Stimulated activated CD4-positive, alpha-beta T cell treated with anti-CD3 and anti-CD28 coated beads, TNF-alpha, amount 100 ng/mL, for 48 hours (primary cell): ENCODE measurements around the gene CCNI2.
A peak's percentile ranks its signal among the peaks of the same experiment; 100 is the strongest.

Experiments
- DNase-seq, 3 donors: peaks; one replicate each; pipeline ENCODE4 v3.0.0-alpha.2; 2020; ENCODE audit warnings: low read depth in 3 of 3

Gene CCNI2

GRCh38 chr5:132746954-132747615 is at the start of gene CCNI2:
CCNI2 (plus strand) TSS chr5:132747426; CDS start chr5:132747496, 70 bp downstream.
- DNase-seq, result peak in 2 of 3 donors; percentile 29 to 50

- no peak for DNase-seq
Measured at GRCh38 chr5:132704875-132705274, 42.4 kb upstream of the CCNI2 start.

GRCh38 chr5:132708645-132709044 is 38.6 kb upstream of the CCNI2 start:
- DNase-seq, result no peak

GRCh38 chr5:132714456-132715307 is 32.5 kb upstream of the CCNI2 start:
- DNase-seq, result no peak

GRCh38 chr5:132718544-132719312 is 28.5 kb upstream of the CCNI2 start:
- DNase-seq, result no peak

GRCh38 chr5:132725745-132726144 is 21.5 kb upstream of the CCNI2 start:
- no peak for DNase-seq

GRCh38 chr5:132729896-132730295 is 17.3 kb upstream of the CCNI2 start:
- DNase-seq, result no peak

- DNase-seq, result no peak
Measured at GRCh38 chr5:132733499-132734148, 13.6 kb upstream of the CCNI2 start.

- no peak for DNase-seq
Measured at GRCh38 chr5:132734687-132735086, 12.5 kb upstream of the CCNI2 start.

GRCh38 chr5:132736853-132737833 is 10.1 kb upstream of the CCNI2 start, which contains the start of gene KIF3A:
KIF3A (minus strand) TSS chr5:132737546; CDS start chr5:132737419, 127 bp downstream.
- DNase-seq, result peak; percentile 97 to 98 (median 97)

- DNase-seq, result no peak
Measured at GRCh38 chr5:132737982-132738681, 9.1 kb upstream of the CCNI2 start.

GRCh38 chr5:132739232-132739631 is 8.0 kb upstream of the CCNI2 start:
- DNase-seq, result no peak

- DNase-seq, result no peak
Measured at GRCh38 chr5:132742158-132742557, 5.1 kb upstream of the CCNI2 start.

GRCh38 chr5:132742626-132743025 is 4.6 kb upstream of the CCNI2 start:
- no peak for DNase-seq

GRCh38 chr5:132744659-132745058 is 2.6 kb upstream of the CCNI2 start:
- no peak for DNase-seq

- no peak for DNase-seq
Measured at GRCh38 chr5:132746592-132746953, 653 bp upstream of the CCNI2 start.

- DNase-seq, result no peak
Measured at GRCh38 chr5:132747616-132748440, 602 bp downstream of the CCNI2 start.

- DNase-seq, result no peak
Measured at GRCh38 chr5:132748522-132749000, 1.3 kb downstream of the CCNI2 start.

GRCh38 chr5:132749506-132749905 is 2.3 kb downstream of the CCNI2 start:
- DNase-seq, result no peak
